Measurements from ENCODE around the gene ATP2C2. TPM values are rescaled to one million over a fixed set of nuclear protein-coding genes. Genes with fewer than 3 reads are reported as not detected.

The ATP2C2 gene
- polyA plus RNA-seq, 1 of the 3 experiments (the other 2 are of a cell fraction): 0.33 TPM

DNA sequence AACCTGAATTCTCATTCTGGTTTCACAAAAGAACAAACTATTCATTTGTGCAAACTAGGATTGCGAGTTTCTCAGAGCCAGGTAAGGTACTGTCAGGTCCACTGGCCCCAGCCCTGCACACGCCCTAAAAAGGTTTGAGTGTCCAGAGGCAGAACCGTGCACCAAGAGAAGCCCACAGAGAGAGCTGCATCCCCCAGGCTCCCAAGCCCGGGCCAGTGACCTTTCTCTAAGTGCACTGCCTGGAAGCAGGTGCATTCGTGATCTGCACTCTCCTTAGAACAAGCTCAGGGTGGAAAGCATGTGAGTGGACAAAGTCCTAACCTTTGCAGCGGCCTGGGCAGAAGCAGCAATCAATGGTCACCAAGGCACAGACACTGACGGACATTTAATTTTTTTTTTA lies 109.3 kb downstream of the ATP2C2 start:
- H3K9ac ChIP-seq: no peak overlapping the region
- WGBS (ENCODE audit: low lambda C conversion rate): 88% methylated on average over 7 of the region's 7 CpGs
- H4K20me1 ChIP-seq (ENCODE audit: insufficient read depth): no peaks in the 10 kb centered on the region; the same call in 1 of the 2 replicates
- POLR2A ChIA-PET: no interaction called here
- peak overlapping the region in 1 of 2 experiments; percentile 35; a peak in 2 of 4 replicates for H3K27ac ChIP-seq (ENCODE audit: low read depth in 2 of 2, low read length in 1 of 2)
- H3K79me2 ChIP-seq (ENCODE audit: insufficient read depth): peaks cover 9% of the 10 kb centered on the region; the same call in 1 of the 2 replicates
- H3K9me3 ChIP-seq: no peaks in the 10 kb centered on the region
- no peak for TF ChIP-seq NRF1 (IDR thresholded peaks at IDR 0.05; ENCODE audit: low read depth, low read length)
- no peak for TF ChIP-seq GATA2 (CRISPR knock-in tag; IDR thresholded peaks at IDR 0.05)
- no peak for TF ChIP-seq GABPA (IDR thresholded peaks at IDR 0.05; ENCODE audit: low read depth)
- no peak for TF ChIP-seq MXI1 (IDR thresholded peaks at IDR 0.05; ENCODE audit: low read depth, low read length)
- TF ChIP-seq FOXJ3 (CRISPR knock-in tag; IDR thresholded peaks at IDR 0.05): no peak
- no peak for TF ChIP-seq TEAD4 (IDR thresholded peaks at IDR 0.05; ENCODE audit: borderline replicate concordance, insufficient read depth)
- no peak for TF ChIP-seq EP300 (IDR thresholded peaks at IDR 0.05; ENCODE audit: borderline replicate concordance in 1 of 2, low read depth in 1 of 2, low read length in 1 of 2)
- TF ChIP-seq TCF12 (IDR thresholded peaks at IDR 0.05): no peak
- TF ChIP-seq, protein P1, sequence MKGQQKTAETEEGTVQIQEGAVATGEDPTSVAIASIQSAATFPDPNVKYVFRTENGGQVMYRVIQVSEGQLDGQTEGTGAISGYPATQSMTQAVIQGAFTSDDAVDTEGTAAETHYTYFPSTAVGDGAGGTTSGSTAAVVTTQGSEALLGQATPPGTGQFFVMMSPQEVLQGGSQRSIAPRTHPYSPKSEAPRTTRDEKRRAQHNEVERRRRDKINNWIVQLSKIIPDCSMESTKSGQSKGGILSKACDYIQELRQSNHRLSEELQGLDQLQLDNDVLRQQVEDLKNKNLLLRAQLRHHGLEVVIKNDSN (IDR thresholded peaks at IDR 0.05; ENCODE audit: borderline replicate concordance, low read depth): no peak
- no peak for TF ChIP-seq ELF1 (IDR thresholded peaks at IDR 0.05)
- TF ChIP-seq RCOR1 (IDR thresholded peaks at IDR 0.05; ENCODE audit: low read length): no peak
- TF ChIP-seq IRF3 (IDR thresholded peaks at IDR 0.05; ENCODE audit: low read depth, low read length): no peak
- TF ChIP-seq, protein P2, sequence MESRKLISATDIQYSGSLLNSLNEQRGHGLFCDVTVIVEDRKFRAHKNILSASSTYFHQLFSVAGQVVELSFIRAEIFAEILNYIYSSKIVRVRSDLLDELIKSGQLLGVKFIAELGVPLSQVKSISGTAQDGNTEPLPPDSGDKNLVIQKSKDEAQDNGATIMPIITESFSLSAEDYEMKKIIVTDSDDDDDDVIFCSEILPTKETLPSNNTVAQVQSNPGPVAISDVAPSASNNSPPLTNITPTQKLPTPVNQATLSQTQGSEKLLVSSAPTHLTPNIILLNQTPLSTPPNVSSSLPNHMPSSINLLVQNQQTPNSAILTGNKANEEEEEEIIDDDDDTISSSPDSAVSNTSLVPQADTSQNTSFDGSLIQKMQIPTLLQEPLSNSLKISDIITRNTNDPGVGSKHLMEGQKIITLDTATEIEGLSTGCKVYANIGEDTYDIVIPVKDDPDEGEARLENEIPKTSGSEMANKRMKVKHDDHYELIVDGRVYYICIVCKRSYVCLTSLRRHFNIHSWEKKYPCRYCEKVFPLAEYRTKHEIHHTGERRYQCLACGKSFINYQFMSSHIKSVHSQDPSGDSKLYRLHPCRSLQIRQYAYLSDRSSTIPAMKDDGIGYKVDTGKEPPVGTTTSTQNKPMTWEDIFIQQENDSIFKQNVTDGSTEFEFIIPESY (IDR thresholded peaks at IDR 0.05; ENCODE audit: borderline replicate concordance, low read depth): no peak
- TF ChIP-seq MAX (IDR thresholded peaks at IDR 0.05; ENCODE audit: low read depth): no peak
- no peaks in the 10 kb centered on the region; a peak in 1 of 4 replicates for H3K4me1 ChIP-seq (ENCODE audit: control insufficient read depth in 1 of 2, insufficient read depth in 2 of 2, low read depth in 1 of 2, low read length in 1 of 2)
- no peaks in the 10 kb centered on the region for H3K9me2 ChIP-seq
- no peak overlapping the region for H3K4me2 ChIP-seq
- no peak overlapping the region for H2AFZ ChIP-seq (ENCODE audit: low read depth)
- DNase-seq: no peak
- peaks cover 15% of the 10 kb centered on the region for H3F3A ChIP-seq (replicated peaks; ENCODE audit: insufficient read depth)
- peaks cover 17 to 25% of the 10 kb centered on the region in 2 experiments for H3K36me3 ChIP-seq (replicated peaks in 1 of 2; ENCODE audit: control insufficient read depth in 1 of 2, insufficient read depth in 2 of 2, low read length in 1 of 2)
- CTCF ChIA-PET: interaction anchor here (1.0 to 2.2 kb wide), 3 partner anchors 33 to 414 kb away, joined by 3 to 5 read pairs (median 5); no protein-coding TSS in a partner anchor
- no peaks in the 10 kb centered on the region for H3K27me3 ChIP-seq (ENCODE audit: insufficient read depth)
- H3K4me3 ChIP-seq (ENCODE audit: low read depth in 2 of 2, low read length in 1 of 2): no peak overlapping the region

All from SK-N-SH (cell line).